Dermis blood vessel endothelial cell (primary cell): Measurements from ENCODE around the gene PRSS53. TPM values are rescaled to one million over a fixed set of nuclear protein-coding genes. Genes with fewer than 3 reads are reported as not detected.

Experiments used
- DNase-seq: peaks from one replicate; pipeline ENCODE4 v3.0.0; 2010
- total RNA-seq: library from RNA; depleted of rRNA; stranded (reverse); fragments of >200 nt; gene quantifications from 2 replicates; pipeline ENCODE4 v1.2.3, GENCODE V29; 2014

PRSS53 gene
- total RNA-seq, 1 donor from 2014 or later = 2.0 TPM

DNA sequence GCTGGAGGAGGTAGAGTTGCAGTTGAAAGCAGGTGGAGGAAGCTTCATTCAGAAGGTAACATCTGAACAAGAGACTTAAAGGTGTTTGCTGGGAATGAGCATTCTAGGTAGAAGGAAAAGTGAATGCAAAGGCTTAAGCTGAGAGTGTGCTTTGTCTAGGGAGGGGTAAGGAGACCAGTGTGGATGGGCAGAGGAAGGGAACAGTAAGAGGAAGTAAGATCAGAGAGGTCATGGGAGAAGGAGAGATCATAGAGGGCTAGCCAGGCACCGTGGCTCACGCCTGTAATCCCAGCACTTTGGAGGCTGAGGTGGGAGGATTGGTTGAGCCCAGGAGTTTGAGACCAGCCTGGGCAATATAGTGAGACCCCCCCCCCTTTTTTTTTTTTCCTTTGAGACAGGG, 52.1 kb downstream of the PRSS53 start:
- no peak for DNase-seq

GRCh38 chr16:31033709-31034492, 54.8 kb downstream of the PRSS53 start:
- peak; percentile 89 for DNase-seq

Other genes with a start within 250 kb of the PRSS53 start
- 40.0 and 58.0 TPM in 2 replicates for gene BCL7C, start 194.9 kb downstream of the PRSS53 start, total RNA-seq
- 0.17 and 0.70 TPM in 2 replicates for gene CTF1, start 192.3 kb downstream of the PRSS53 start, total RNA-seq
- 21.8 and 26.7 TPM in 2 replicates for gene FBXL19, start 165.4 kb downstream of the PRSS53 start, total RNA-seq
- gene ORAI3, start 139.9 kb downstream of the PRSS53 start, total RNA-seq = 40.2 and 42.4 TPM in 2 replicates
- 2.6 and 5.3 TPM in 2 replicates for gene SETD1A, start 131.2 kb downstream of the PRSS53 start, total RNA-seq
- 21.0 and 26.4 TPM in 2 replicates for gene HSD3B7, start 103.7 kb downstream of the PRSS53 start, total RNA-seq
- gene STX1B, start 78.3 kb downstream of the PRSS53 start, total RNA-seq = 0.51 and 0.70 TPM in 2 replicates
- 22.9 and 26.2 TPM in 2 replicates for gene STX4, start 55.4 kb downstream of the PRSS53 start, total RNA-seq
- gene ZNF668, start 14.7 kb downstream of the PRSS53 start, total RNA-seq = 7.3 and 9.0 TPM in 2 replicates
- 16.0 and 17.4 TPM in 2 replicates for gene ZNF646, start 14.5 kb downstream of the PRSS53 start, total RNA-seq
- gene VKORC1, start 5.9 kb upstream of the PRSS53 start, total RNA-seq = 67.6 and 109 TPM in 2 replicates
- 18.4 and 36.2 TPM in 2 replicates for gene BCKDK, start 19.4 kb upstream of the PRSS53 start, total RNA-seq
- gene KAT8, start 28.7 kb upstream of the PRSS53 start, total RNA-seq = 38.3 and 45.6 TPM in 2 replicates
- not detected in 2 replicates for gene PRSS8, start 46.8 kb upstream of the PRSS53 start, total RNA-seq
- gene PRSS36, start 61.1 kb upstream of the PRSS53 start, total RNA-seq = 0.51 TPM in 1 of 2 replicates, not detected in the other
- gene FUS, start 91.2 kb upstream of the PRSS53 start, total RNA-seq = 68.2 and 71.3 TPM in 2 replicates
- gene PYCARD, start 113.8 kb upstream of the PRSS53 start, total RNA-seq = 74.5 and 101 TPM in 2 replicates
- gene TRIM72, start 125.2 kb upstream of the PRSS53 start, total RNA-seq = not detected in 2 replicates
- gene PYDC1, start 128.2 kb upstream of the PRSS53 start, total RNA-seq = not detected in 2 replicates
- gene ITGAM, start 171.0 kb upstream of the PRSS53 start, total RNA-seq = 0.34 TPM in 1 of 2 replicates, not detected in the other